ENCODE data around the gene CHD6. TPM values are rescaled to one million over a fixed set of nuclear protein-coding genes. Genes with fewer than 3 reads are reported as not detected.

Gene CHD6
- total RNA-seq, 1 experiment from 2014 or later = 27.2 TPM

- Mint-ChIP-seq H3K36me3 (ENCODE audit: insufficient read depth, unreplicated experiment) (no peaks in the 10 kb centered on the region), H3K27ac (ENCODE audit: low read depth, unreplicated experiment) (no peak overlapping the region), H3K27me3 (ENCODE audit: insufficient read depth, unreplicated experiment) (no peaks in the 10 kb centered on the region), H3K9me3 (ENCODE audit: unreplicated experiment) (no peaks in the 10 kb centered on the region), H3K4me1 (ENCODE audit: insufficient read depth, unreplicated experiment) (peaks cover 5% of the 10 kb centered on the region), H3K4me3 (ENCODE audit: unreplicated experiment) (no peak overlapping the region)
- POLR2A ChIA-PET = interaction anchor here (0.9 to 1.7 kb wide), 3 partner anchors 10 to 20 kb away, joined by 3 to 5 read pairs (median 4); no protein-coding TSS in a partner anchor
- CTCF ChIA-PET = interaction anchor here (0.6 kb wide), 1 partner anchor 90 kb away, joined by 3 read pairs; no protein-coding TSS in a partner anchor
- TF ChIP-seq CTCF (IDR thresholded peaks at IDR 0.05; ENCODE audit: unreplicated experiment) = no peak
- intact Hi-C loops (cut with micrococcal nuclease) = no loop called here
- no peak for DNase-seq (ENCODE audit: unreplicated experiment)
- BruUV-seq (replicated peaks) = no TSS peak
Measured at GRCh38 chr20:41630846-41631245, 12.7 kb upstream of the CHD6 start.

- CTCF ChIA-PET = no interaction called here
- Mint-ChIP-seq H3K27ac (ENCODE audit: low read depth, unreplicated experiment) (no peak overlapping the region), H3K9me3 (ENCODE audit: unreplicated experiment) (no peaks in the 10 kb centered on the region), H3K4me1 (ENCODE audit: insufficient read depth, unreplicated experiment) (peaks cover under 1% of the 10 kb centered on the region), H3K4me3 (ENCODE audit: unreplicated experiment) (no peak overlapping the region), H3K36me3 (ENCODE audit: insufficient read depth, unreplicated experiment) (no peaks in the 10 kb centered on the region), H3K27me3 (ENCODE audit: insufficient read depth, unreplicated experiment) (no peaks in the 10 kb centered on the region)
- DNase-seq (ENCODE audit: unreplicated experiment) = no peak
- intact Hi-C loops (cut with micrococcal nuclease) = no loop called here
- TF ChIP-seq CTCF (IDR thresholded peaks at IDR 0.05; ENCODE audit: unreplicated experiment) = no peak
- POLR2A ChIA-PET = interaction anchor here (1.1 kb wide), 1 partner anchor 9 kb away, joined by 4 read pairs; the partner anchor contains the start of gene CHD6
- no TSS peak for BruUV-seq (replicated peaks)
Measured at GRCh38 chr20:41627611-41628244, 9.6 kb upstream of the CHD6 start.

GRCh38 chr20:41627001-41627495 lies 8.9 kb upstream of the CHD6 start:
- Mint-ChIP-seq H3K27ac (ENCODE audit: low read depth, unreplicated experiment) (no peak overlapping the region), H3K4me1 (ENCODE audit: insufficient read depth, unreplicated experiment) (no peaks in the 10 kb centered on the region), H3K4me3 (ENCODE audit: unreplicated experiment) (no peak overlapping the region), H3K36me3 (ENCODE audit: insufficient read depth, unreplicated experiment) (no peaks in the 10 kb centered on the region), H3K9me3 (ENCODE audit: unreplicated experiment) (no peaks in the 10 kb centered on the region), H3K27me3 (ENCODE audit: insufficient read depth, unreplicated experiment) (no peaks in the 10 kb centered on the region)
- ChIA-PET POLR2A (interaction anchor here (0.6 kb wide), 1 partner anchor 132 kb away, joined by 3 read pairs; no protein-coding TSS in a partner anchor), CTCF (no interaction called here)
- no peak for DNase-seq (ENCODE audit: unreplicated experiment)
- no peak for TF ChIP-seq CTCF (IDR thresholded peaks at IDR 0.05; ENCODE audit: unreplicated experiment)
- intact Hi-C loops (cut with micrococcal nuclease) = no loop called here
- BruUV-seq (replicated peaks) = no TSS peak

GRCh38 chr20:41623625-41624375 lies 5.6 kb upstream of the CHD6 start:
- Mint-ChIP-seq H3K9me3 (ENCODE audit: unreplicated experiment) (no peaks in the 10 kb centered on the region), H3K27me3 (ENCODE audit: insufficient read depth, unreplicated experiment) (no peaks in the 10 kb centered on the region), H3K27ac (ENCODE audit: low read depth, unreplicated experiment) (no peak overlapping the region), H3K4me3 (ENCODE audit: unreplicated experiment) (no peak overlapping the region), H3K36me3 (ENCODE audit: insufficient read depth, unreplicated experiment) (no peaks in the 10 kb centered on the region), H3K4me1 (ENCODE audit: insufficient read depth, unreplicated experiment) (no peaks in the 10 kb centered on the region)
- intact Hi-C loops (cut with micrococcal nuclease) = no loop called here
- ChIA-PET POLR2A (interaction anchor here (0.5 kb wide), 1 partner anchor 20 kb away, joined by 3 read pairs; no protein-coding TSS in a partner anchor), CTCF (no interaction called here)
- DNase-seq (ENCODE audit: unreplicated experiment) = no peak
- TF ChIP-seq CTCF (IDR thresholded peaks at IDR 0.05; ENCODE audit: unreplicated experiment) = no peak
- BruUV-seq (replicated peaks) = no TSS peak

Measured in MCF 10A (cell line).